Thyroid gland (tissue), 4 donors: ENCODE measurements around the gene COL6A3.

Experiments
- CTCF ChIP-seq, 6 experiments: fragments of 200-600 bp in 3 of 6; fragments of 450-650 bp in 3 of 6; sonication (generic) in 3 of 6; IDR thresholded peaks; one replicate each; pipeline ENCODE4 v1.5.1; 2016 to 2019; ENCODE audit warnings: antibody characterized with exemption in 6 of 6, mild to moderate bottlenecking in 2 of 6, inconsistent platforms in 1 of 6, moderate library complexity in 1 of 6
- POLR2A ChIP-seq, 2 donors: fragments of 450-650 bp; IDR thresholded peaks; one replicate each; pipeline ENCODE4 v1.6.1; 2017; ENCODE audit warnings: antibody characterized with exemption in 2 of 2, mild to moderate bottlenecking in 2 of 2, moderate library complexity in 1 of 2

GRCh38 chr2:237350070-237350469, 63.9 kb downstream of the COL6A3 start:
- TF ChIP-seq CTCF (IDR thresholded peaks at IDR 0.05) (no peak), POLR2A (IDR thresholded peaks at IDR 0.05) (no peak)
